HEK293T (cell line): ENCODE results near the gene ICAM1.

Experiments
- ARNT ChIP-seq: fragments of 450-650 bp; IDR thresholded peaks from 2 replicates; pipeline ENCODE4 v1.6.1; 2017; ENCODE audit warnings: mild to moderate bottlenecking
- BHLHE40 ChIP-seq: fragments of 450-650 bp; IDR thresholded peaks from 2 replicates; pipeline ENCODE4 v1.6.1; 2016; ENCODE audit warnings: mild to moderate bottlenecking, moderate library complexity, borderline replicate concordance
- ELF4 ChIP-seq: fragments of 450-650 bp; IDR thresholded peaks from 2 replicates; pipeline ENCODE4 v1.6.1; 2017; ENCODE audit warnings: antibody characterized with exemption
- FOXA1 ChIP-seq: fragments of 450-650 bp; IDR thresholded peaks from 2 replicates; pipeline ENCODE4 v1.6.1; 2016; ENCODE audit warnings: mild to moderate bottlenecking
- FOXM1 ChIP-seq: fragments of 450-650 bp; IDR thresholded peaks from 2 replicates; pipeline ENCODE4 v1.6.1; 2017; ENCODE audit warnings: mild to moderate bottlenecking, borderline replicate concordance
- HDGF ChIP-seq: fragments of 450-650 bp; IDR thresholded peaks from 2 replicates; pipeline ENCODE4 v1.6.1; 2017; ENCODE audit warnings: antibody characterized with exemption, borderline replicate concordance
- NFRKB ChIP-seq: fragments of 450-650 bp; IDR thresholded peaks from 2 replicates; pipeline ENCODE4 v1.6.1; 2016; ENCODE audit warnings: mild to moderate bottlenecking, moderate library complexity
- SP1 ChIP-seq: fragments of 450-650 bp; IDR thresholded peaks from 2 replicates; pipeline ENCODE4 v1.6.1; 2017
- SUZ12 ChIP-seq: fragments of 450-650 bp; IDR thresholded peaks from 2 replicates; pipeline ENCODE4 v1.6.1; 2016; ENCODE audit warnings: mild to moderate bottlenecking
- TARDBP ChIP-seq: fragments of 450-650 bp; IDR thresholded peaks from 2 replicates; pipeline ENCODE4 v1.6.1; 2016
- ZNF384 ChIP-seq: fragments of 450-650 bp; IDR thresholded peaks from 2 replicates; pipeline ENCODE4 v1.6.1; 2016
- TF ChIP-seq, protein P1 (sequence below): fragments of 450-650 bp; IDR thresholded peaks from 2 replicates; pipeline ENCODE4 v1.6.1; 2016

DNA sequence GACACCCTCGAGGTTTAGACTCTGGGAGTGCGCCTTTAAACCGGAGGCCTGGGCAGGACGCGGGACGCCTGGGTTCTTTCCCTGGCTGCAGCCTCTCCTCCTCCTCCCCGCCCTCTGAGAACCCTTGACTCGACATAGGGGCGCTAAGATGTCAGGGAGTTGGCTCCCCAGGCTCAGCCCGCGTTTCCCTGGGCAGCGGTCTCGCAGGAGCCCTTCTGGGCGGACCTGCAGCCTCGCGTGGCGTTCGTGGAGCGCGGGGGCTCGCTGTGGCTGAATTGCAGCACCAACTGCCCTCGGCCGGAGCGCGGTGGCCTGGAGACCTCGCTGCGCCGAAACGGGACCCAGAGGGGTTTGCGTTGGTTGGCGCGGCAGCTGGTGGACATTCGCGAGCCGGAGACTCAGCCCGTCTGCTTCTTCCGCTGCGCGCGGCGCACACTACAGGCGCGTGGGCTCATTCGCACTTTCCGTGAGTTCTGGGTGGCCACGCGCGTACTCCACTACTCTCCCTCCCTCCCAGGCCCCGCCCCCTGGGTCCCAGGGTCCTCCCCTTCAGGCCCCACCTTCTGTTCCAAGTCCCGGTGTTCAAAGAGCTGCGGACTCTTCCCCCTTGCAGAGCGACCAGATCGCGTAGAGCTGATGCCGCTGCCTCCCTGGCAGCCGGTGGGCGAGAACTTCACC lies 20.1 kb downstream of the ICAM1 start:
- no peak for TF ChIP-seq SUZ12
- TF ChIP-seq ZNF384: no peak
- no peak for TF ChIP-seq TARDBP
- TF ChIP-seq ELF4: no peak
- TF ChIP-seq SP1: no peak
- no peak for TF ChIP-seq BHLHE40
- TF ChIP-seq NFRKB: no peak
- no peak for TF ChIP-seq FOXA1
- no peak for TF ChIP-seq HDGF
- no peak for TF ChIP-seq ARNT
- no peak for TF ChIP-seq FOXM1
- TF ChIP-seq, protein P1, sequence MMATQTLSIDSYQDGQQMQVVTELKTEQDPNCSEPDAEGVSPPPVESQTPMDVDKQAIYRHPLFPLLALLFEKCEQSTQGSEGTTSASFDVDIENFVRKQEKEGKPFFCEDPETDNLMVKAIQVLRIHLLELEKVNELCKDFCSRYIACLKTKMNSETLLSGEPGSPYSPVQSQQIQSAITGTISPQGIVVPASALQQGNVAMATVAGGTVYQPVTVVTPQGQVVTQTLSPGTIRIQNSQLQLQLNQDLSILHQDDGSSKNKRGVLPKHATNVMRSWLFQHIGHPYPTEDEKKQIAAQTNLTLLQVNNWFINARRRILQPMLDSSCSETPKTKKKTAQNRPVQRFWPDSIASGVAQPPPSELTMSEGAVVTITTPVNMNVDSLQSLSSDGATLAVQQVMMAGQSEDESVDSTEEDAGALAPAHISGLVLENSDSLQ: no peak
